ENCODE data around the gene VARS1.
"Not testable (repeated sequence)": the region's sequence is repeated elsewhere in the genome, so short reads cannot be mapped to it uniquely, and the experiment has no call there.

VARS1 gene

DNA sequence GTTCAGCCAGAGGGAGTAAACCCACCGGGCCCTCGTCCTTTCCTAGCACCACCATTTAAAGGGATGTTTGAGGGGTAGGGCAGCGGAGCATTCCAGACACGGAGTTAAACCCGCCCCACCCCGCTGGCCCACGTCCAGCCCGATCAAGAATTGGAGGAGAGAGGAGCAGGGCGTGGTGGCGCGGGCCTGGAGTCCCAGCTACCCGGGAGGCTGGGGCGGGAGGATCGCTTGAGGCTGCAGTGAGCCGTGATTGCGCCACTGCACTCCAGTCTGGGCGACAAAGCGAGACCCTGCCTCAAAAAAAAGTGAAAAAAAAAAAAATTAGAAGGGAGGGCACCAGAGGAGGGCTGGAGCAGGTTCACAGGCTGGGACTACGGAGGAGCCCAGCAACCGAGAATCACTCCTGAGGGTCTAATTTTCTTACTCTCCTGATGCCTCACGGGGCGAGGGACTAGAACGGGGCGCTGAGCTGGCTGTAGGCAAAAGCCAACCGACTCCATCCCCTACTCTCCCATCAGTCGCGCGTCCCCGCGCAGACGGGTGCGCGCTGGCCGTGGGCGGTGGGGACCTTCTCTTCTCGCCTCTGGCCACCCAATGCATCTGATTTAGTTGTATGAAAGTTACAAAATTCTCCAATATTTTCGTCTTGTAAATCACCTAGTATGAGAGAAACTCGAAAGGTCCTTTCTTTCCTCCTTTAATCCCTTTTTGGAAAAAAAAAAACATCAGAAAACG is 25.9 kb upstream of the VARS1 start:
- DNase-seq: peak; percentile 92

DNA sequence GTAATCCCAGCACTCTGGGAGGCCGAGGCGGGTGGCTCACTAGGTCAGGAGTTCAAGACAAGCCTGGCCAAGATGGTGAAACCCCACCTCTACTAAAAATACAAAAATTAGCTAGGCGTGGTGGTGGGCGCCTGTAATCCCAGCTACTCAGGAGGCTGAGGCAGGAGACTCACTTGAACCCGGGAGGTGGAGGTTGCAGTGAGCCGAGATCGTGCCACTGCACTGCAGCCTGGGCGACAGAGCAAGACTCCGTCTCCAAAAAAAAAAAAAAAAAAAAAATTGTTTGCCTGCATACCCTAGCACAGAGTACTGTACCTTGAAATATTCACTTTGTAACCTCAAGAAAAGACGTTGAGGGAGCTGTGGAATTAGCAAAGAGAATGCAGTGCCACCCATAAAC is 24.8 kb upstream of the VARS1 start:
- DNase-seq: not testable (repeated sequence)

DNA sequence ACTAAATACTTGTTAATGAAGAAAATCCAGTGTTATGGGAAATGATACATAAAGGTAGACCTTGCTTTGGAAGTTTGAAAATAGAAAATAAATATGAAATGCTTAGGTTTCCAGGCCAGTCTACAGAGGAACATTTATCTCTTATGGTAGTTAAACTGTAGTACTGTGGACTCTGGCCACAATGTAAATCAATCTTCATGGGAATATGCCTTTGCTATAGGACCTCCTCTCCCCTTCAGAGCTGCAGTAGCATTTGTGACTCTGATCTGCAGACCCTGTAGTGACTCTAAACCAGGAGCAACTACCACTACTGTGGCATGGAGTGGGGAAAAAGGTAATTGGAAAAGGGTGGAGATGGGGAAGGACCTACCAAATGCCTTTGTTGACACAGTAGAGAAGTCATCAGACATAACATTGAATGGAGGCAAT is 24.3 kb upstream of the VARS1 start:
- DNase-seq: peak; percentile 29

DNA sequence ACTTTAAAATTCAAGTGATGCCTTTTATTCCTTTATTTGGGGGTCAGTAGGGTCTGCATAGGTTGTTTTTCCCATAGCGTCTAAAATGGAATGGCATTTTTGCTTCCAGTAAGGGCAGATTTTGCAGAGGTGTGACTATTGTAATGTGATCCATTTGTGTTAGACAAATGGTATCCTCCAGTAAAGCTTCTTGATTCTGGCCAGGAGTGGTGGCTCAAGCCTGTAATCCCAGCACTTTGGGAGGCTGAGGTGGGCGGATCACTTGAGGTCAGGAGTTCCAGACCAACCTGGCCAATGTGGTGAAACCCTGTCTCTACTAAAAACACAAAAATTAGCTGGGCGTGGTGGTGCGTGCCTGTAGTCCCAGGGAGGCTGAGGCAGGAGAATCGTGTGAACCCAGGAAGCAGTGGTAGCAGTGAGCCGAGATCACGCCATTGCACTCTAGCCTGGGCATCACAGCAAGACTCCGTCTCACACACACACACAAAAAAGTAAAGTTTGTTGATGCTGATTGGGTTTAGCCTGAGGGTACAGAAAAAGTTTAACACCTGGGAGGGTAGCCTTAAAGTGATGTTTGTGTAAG is 22.5 kb upstream of the VARS1 start:
- DNase-seq: not testable (repeated sequence)

DNA sequence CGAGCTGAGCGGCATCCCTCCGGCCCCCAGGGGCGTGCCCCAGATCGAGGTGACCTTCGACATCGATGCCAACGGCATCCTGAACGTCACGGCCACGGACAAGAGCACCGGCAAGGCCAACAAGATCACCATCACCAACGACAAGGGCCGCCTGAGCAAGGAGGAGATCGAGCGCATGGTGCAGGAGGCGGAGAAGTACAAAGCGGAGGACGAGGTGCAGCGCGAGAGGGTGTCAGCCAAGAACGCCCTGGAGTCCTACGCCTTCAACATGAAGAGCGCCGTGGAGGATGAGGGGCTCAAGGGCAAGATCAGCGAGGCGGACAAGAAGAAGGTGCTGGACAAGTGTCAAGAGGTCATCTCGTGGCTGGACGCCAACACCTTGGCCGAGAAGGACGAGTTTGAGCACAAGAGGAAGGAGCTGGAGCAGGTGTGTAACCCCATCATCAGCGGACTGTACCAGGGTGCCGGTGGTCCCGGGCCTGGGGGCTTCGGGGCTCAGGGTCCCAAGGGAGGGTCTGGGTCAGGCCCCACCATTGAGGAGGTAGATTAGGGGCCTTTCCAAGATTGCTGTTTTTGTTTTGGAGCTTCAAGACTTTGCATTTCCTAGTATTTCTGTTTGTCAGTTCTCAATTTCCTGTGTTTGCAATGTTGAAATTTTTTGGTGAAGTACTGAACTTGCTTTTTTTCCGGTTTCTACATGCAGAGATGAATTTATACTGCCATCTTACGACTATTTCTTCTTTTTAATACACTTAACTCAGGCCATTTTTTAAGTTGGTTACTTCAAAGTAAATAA is 21.8 kb upstream of the VARS1 start:
- DNase-seq: peak; percentile 73

DNA sequence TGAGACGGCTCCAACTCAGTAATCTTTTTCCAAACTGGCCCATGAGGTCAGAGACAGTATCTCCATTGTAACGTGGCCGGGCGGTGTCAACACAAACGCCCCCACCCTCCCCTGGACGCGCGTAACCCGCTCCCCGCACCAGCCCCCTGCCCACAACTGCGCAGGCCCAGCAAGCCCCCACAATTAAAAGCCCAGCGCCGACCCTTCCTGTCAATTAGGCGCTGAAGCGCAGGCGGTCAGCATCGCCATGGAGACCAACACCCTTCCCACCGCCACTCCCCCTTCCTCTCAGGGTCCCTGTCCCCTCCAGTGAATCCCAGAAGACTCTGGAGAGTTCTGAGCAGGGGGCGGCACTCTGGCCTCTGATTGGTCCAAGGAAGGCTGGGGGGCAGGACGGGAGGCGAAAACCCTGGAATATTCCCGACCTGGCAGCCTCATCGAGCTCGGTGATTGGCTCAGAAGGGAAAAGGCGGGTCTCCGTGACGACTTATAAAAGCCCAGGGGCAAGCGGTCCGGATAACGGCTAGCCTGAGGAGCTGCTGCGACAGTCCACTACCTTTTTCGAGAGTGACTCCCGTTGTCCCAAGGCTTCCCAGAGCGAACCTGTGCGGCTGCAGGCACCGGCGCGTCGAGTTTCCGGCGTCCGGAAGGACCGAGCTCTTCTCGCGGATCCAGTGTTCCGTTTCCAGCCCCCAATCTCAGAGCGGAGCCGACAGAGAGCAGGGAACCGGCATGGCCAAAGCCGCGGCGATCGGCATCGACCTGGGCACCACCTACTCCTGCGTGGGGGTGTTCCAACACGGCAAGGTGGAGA is 19.7 kb upstream of the VARS1 start, which contains the start of the genes HSPA1A and HSPA1L:
HSPA1A (plus strand) TSS at position 519 of the 814 bp plus-strand sequence; CDS start at position 733, 214 bp downstream.
HSPA1L (minus strand) TSS at position 259 of the 814 bp plus-strand sequence. CDS start 3,311 bp downstream, outside the sequence.
- peak; percentile 98 for DNase-seq

DNA sequence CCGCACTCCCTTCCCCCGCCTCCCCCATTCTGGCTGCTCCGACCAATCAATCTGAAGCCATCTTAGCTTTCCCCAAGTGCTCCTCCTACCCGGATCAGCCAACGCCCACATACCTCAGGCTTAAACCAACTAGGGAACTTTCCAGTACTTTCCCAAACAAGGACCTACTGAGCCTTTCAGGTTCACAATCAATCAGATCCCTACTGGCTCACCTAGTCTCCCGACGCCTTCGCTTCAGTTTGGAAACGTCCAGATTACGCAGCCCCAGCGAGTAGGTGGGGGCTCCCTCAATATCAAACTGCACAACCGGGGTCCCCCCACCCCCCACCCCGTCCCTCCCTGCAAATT is 19.1 kb upstream of the VARS1 start:
- DNase-seq: peak; percentile 96

DNA sequence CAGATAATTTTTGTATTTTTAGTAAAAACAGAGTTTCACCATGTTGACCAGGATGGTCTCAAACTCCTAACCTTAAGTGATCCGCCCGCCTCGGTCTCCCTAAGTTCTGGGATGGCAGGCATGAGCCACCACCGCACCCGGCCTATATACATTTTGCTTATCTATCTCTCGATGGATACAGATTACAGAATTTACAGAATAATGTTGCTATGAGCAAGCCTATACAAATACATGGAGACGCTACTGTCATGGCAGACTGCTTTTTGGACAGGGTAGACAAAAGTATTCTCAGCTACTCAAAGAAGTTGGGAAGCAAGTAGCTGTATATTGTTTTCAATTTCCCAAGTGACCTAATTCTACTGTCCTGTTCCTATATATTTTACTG is 17.9 kb upstream of the VARS1 start:
- no peak for DNase-seq

DNA sequence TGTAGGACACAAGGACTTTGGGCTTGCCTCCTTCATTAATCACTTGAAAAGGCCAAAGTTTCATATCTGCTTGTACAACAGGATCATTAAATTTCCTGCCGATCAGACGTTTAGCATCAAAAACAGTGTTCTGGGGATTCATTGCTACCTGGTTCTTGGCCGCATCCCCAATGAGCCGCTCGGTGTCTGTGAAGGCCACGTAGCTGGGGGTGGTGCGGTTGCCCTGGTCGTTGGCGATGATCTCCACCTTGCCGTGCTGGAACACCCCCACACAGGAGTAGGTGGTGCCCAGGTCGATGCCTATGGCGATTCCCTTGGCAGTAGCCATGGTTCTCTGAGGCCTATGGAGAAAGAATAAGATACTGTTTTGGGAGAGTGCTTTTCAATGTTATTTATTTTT is 16.1 kb upstream of the VARS1 start:
- DNase-seq: no peak

DNA sequence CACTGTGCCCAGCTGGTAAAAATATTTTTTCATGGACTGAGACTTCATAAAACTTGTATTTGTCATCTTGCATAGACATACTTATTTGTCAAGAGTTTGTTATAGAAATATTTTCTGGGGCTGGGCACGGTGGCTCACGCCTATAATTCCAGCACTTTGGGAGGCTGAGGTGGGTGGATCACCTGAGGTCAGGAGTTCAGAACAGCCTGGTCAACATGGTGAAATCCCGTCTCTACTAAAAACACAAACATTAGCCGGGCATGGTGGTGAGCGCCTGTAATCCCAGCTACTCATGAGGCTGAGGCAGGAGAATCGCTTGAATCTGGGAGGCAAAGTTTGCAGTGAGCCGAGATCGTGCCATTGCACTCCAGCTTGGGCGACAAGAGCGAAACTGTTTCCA is 13.0 kb upstream of the VARS1 start:
- not testable (repeated sequence) for DNase-seq

DNA sequence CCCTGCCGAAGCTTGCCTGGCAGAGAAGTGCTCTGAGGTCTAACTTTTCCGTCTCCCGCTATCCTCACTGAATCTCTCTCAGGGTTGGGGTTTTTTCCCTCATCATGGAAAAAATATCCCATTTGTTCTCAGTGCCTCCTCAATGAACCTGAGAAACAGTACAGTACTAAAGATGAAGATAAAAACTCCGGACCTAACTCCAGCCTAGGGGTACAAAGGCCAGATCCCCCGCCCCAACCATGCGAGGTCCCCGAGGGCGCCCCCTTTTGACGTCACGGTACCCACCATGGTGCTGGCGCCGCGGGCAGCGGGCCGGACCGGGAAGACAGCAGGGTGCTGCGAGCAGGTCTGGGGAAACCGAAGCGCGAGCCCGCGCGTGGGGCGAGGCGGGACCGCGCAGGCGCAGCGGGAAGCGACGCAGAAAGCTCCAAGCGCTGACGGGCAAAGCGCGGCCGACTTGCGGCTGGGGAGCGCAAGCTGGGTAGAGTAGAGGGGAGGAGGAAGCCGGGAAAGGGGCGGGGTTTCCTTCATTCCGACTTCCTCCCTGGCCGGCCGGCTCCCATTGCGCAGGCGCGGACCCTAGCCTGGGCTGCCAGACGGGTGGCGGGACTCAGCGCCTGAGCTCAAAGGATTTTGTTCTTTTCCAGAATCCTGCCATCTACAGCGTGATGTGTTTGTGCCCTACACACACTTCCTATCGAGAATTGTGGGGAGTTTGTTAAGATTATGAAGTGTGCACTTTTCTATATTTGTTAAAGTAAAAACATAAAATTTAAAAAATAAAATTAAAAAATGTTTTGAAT is 11.1 kb upstream of the VARS1 start, which contains the start of gene LSM2:
LSM2 (minus strand) TSS at position 497 of the 803 bp plus-strand sequence; CDS start at position 288, 209 bp downstream.
- DNase-seq: peak; percentile 99

DNA sequence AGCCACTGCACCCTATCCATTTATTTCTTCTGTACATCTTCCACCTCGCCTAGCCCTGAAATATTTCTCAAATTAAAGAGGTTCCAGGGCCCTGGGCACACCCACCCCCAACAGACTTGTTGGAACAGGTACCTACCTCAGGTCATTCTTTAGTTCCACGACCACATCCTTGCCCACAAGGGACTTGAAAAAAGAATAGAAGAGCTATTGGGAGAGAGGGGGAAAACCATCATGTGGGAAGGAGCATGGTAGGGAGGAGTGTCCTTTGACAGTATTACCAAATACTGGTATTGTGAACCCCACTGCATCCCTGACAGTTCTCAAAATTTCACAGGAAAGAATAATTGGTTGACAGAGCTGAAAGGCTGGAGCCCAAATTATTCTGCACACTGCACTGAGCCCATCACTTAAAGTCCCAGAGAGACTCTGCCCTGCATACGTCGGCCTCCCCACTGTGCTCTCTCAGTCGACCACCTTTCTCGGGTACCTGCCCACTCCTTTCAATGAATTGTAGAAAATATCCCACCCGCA is 10.5 kb upstream of the VARS1 start:
- no peak for DNase-seq

DNA sequence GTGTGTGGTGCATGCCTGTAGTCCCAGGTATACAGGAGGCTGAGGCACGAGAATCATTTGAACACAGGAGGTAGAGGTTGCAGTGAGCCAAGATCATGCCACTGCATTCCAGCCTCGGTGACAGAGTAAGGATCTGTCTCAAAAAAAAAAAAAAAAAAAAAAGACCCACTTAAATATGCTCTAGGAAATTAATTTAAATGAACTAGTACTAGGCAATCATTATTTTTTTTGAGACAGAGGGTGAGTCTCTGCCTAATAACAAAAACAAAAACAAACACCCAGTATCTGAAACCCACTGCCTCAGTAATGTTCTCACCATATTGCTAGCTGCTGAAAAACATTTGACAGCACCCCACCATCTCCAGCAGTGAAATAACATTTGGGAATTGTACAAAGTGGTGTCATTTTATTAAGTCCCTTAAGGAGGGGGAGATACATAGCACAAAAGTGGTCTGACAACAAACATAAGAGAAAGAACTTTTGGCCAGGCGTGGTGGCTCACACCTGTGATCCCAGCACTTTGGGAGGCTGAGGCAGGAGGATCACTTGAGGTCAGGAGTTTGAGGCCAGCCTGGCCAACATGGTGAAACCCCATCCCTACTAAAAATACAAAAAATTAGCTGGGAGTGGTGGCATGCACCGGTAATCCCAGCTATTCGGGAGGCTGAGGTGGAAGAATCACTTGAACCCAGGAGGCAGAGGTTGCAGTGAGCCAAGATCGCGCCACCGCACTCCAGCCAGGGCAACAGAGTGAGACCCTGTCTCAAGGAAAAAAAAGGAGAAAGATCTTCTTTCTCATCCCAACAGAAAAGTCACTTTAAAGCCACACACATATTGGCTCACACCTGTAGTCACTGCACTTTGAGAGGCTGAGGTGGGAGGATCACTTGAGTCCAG is 5.7 kb upstream of the VARS1 start:
- not testable (repeated sequence) for DNase-seq

DNA sequence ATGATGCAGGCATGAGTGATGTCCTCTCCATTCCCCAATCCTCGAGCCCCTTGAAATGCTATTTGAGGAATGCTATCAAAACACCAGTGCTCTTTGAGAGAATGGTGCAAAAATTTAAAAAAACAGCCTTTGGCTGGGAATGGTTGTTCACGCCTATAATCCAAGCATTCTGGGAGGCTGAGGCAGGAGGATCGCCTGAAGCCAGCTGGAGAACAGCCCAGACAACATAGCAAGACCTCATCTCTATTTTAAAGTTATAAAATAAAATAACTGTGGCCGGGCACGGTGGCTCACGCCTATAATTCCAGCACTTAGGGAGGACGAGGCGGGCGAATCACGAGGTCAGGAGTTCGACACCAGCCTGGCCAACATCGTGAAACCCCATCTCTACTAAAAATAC is 4.2 kb upstream of the VARS1 start:
- no peak for DNase-seq

DNA sequence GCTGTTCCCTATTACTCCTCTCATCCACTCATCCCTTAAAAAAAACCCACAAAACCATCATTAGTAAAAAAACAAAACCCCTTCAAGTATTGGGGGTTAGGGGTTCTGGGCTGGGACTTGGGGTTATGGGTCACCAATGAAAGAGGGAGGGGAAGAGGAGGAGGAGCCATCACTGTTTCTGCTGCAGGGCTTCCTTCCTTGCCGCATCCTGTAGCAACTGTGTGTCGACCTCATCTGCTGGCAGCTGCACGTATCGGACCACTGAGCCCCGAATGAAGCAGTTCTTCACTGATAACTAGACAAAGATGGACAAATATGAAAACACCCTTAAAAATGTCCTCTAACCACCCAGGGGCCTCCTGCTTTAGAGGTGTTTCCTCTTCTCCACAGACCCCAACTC is 2.0 kb upstream of the VARS1 start:
- no peak for DNase-seq

DNA sequence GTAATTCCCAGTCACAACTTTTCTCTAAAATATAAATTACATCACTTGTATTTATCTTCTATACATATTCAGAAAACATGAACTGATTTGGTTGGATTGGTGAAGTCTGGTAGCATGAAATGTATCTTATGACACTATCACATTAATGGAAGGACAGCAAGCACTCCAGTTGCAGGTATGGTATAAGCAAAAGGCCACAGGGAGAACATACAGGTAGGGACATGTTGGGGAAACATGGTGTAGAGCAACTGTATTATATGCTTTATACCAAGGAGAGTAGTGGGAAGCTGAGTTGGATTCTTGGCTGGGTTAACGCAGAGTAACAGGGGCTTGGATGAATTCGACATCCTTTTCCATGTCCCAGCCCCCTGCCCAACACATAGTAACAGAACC is 1.4 kb upstream of the VARS1 start:
- DNase-seq: no peak

DNA sequence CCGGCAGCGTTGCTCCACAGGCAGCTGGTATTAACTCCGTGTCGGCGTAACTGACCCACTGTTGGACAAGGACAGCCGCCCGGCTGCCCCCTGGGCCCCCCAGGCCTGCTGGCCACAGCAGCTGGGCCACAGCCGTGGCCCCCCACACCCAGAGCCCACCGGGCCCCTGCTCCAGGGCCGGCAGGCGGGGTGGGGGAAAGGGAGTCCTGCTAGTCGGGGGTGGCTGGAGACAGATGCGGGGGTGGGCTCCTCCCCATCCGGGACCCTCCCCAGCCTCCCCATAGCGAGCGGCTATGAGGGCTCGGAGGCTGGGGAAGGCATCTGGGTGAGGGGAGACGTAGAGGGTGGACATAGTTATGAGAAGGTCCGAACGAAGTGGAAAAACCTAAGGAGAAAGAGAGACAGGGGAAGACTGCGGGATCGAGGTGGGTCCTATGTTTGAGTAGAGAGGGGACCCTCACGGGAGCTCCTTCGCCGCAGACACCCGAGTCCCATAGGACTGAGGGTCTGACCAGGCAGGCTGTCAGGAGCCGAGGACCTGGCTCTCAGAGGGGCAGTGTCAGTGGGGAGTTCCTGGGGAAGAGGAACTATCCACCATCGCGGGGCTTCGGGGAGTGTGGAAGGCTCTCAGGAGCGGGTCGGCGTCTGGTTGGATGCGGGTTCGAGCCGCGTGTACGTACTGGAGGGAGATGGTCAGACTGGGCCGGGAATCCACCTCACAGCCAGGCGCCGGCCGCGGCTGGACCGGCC is 511 bp downstream of the VARS1 start:
- DNase-seq: peak; percentile 89

DNA sequence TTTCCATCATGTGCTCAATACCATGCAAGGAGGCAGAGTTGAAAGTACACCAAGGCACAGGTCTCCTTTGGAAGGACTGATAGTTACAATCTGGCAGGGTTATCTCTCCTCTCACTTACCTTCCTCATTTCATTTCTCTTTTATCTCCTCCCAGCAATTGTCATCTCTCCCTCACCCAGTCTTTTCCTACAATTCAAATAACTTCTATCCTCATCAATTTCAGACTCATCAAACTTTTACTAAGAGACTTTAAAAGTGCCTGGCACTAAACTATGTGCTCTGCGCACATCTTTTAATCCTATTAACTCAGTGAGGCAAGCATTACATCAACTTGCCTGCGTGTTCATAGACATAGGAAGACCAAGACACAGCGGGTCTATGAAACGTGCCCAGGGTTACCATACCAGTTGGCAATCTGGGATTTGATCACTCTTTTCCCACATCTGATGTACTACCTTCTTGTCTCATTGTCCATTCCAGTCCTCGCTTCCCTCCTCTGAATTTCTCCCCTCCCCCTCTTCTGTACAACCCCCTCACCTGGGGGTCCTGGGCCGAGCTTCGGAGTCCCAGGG is 1.2 kb downstream of the VARS1 start:
- peak; percentile 67 for DNase-seq

DNA sequence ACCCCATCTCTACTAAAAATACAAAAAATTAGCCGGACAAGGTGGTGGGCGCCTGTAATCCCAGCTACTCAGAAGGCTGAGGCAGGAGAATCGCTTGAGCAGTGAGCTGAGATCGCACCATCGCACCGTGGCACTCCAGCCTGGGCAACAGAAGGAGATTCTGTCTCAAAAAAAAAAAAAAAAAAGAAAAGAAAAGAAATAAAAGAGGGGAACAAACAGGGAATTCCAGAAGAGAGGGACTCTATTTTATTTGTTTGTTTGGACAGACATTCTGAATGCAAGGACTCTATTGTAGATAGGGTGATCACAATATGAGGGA is 1.7 kb downstream of the VARS1 start:
- DNase-seq: not testable (repeated sequence)

DNA sequence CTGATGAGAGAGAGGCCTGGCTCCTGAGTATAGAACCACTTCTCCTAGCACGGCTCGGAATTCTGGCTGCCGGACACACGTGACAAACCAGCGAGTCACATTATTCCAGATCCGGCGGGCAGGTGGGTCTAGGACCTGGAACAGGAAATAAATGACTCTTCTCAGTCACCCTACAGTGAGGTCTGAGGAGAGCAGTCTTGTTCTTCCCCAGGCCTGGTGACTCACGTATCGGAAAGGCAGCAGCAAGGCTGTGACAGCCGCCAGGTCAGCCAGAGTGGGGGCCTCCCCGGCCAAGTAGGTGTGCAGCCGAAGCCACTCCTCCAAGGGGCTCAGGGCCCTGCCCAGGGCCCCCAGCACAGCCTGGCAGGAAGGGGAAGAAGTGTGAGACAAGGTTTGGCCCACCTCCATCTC is 2.8 kb downstream of the VARS1 start:
- DNase-seq: no peak
